Esophagus squamous epithelium (tissue), 5 donors: ENCODE measurements around the gene DGKB. TPM values are rescaled to one million over a fixed set of nuclear protein-coding genes. Genes with fewer than 3 reads are reported as not detected.

Source experiments
- DNase-seq: peaks from one replicate; lab custom pipeline; 2025; lab: John Stamatoyannopoulos, UW
- H3K27ac ChIP-seq, 4 donors: fragments of 200-600 bp; sonication (generic); one replicate each; pipeline ENCODE4 v1.5.1; 2016 to 2019; ENCODE audit warnings: mild to moderate bottlenecking in 1 of 4
- H3K27me3 ChIP-seq, 4 donors: fragments of 200-600 bp; sonication (generic); 1 replicate in 3 of 4; 2 replicates in 1 of 4; pipeline versions ENCODE4 v1.5.1 to v1.6.0; 2017 to 2021; ENCODE audit warnings: antibody characterized with exemption in 1 of 4
- H3K36me3 ChIP-seq, 3 donors: fragments of 200-600 bp; sonication (generic); one replicate each; pipeline ENCODE4 v1.5.1; 2016 to 2019
- H3K4me1 ChIP-seq, 3 donors: fragments of 200-600 bp; sonication (generic); one replicate each; pipeline ENCODE4 v1.5.1; 2017 to 2019
- H3K4me3 ChIP-seq, 4 donors: fragments of 200-600 bp; sonication (generic); 1 replicate in 3 of 4; 2 replicates in 1 of 4; pipeline ENCODE4 v1.5.1; 2016 to 2019; ENCODE audit warnings: mild to moderate bottlenecking in 2 of 4, moderate library complexity in 1 of 4
- H3K9me3 ChIP-seq, 3 donors: fragments of 200-600 bp; sonication (generic); one replicate each; pipeline ENCODE4 v1.5.1; 2016 to 2019
- POLR2A ChIP-seq, 4 donors: fragments of 450-650 bp; IDR thresholded peaks; one replicate each; pipeline ENCODE4 v1.6.1; 2017; ENCODE audit warnings: antibody characterized with exemption in 4 of 4, mild to moderate bottlenecking in 4 of 4, moderate library complexity in 3 of 4
- WGBS, 2 donors: methylation state at CpG; one replicate each; pipeline ENCODE4 v1.1.5; 2018; 5-methylcytosine and 5-hydroxymethylcytosine counted together
- intact Hi-C: fragments of 100-400 bp; cut with DNase I; formaldehyde crosslinking; loops from one replicate; pipeline ENCODE4 v1.15.0; 2022
- total RNA-seq, 4 donors: library from RNA; depleted of rRNA; stranded (reverse); fragments of >200 nt; gene quantifications; one replicate each; pipeline ENCODE4 v1.1.0, GENCODE V29; 2016
- TF ChIP-seq, protein P1 (sequence below), 6 experiments: fragments of 450-650 bp in 4 of 6; fragments of 200-600 bp in 2 of 6; sonication (generic) in 2 of 6; IDR thresholded peaks; one replicate each; pipeline ENCODE4 v1.5.1; 2016 to 2019; ENCODE audit warnings: antibody characterized with exemption in 6 of 6, mild to moderate bottlenecking in 4 of 6, moderate library complexity in 4 of 6
- donor health status: DM: yes; HTN: yes; CAD: no.

DGKB gene
- total RNA-seq, 4 donors from 2014 or later: 0.09 to 1.1 (median 0.23) TPM; not detected in 1

DNA sequence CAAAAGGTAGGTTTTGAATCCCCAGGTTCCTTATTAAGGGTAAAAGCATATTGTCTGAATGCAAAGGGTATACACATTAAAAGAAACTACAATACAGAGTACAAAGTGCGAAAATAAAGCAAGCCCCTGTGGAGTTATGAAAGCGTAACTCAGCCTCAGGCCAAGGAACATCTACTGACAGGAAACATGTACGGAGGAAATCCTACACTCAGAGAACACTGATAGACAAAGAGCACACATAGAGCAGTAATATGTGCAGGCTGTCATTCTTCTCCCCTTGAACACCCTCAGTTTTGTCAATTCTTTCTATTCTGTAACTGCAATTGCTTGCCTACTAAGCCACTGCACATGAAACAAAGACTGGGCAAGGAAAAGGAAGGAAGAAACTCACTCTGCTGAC, 150.2 kb downstream of the DGKB start:
- no peak for TF ChIP-seq POLR2A (IDR thresholded peaks at IDR 0.05)
- TF ChIP-seq, protein P1, sequence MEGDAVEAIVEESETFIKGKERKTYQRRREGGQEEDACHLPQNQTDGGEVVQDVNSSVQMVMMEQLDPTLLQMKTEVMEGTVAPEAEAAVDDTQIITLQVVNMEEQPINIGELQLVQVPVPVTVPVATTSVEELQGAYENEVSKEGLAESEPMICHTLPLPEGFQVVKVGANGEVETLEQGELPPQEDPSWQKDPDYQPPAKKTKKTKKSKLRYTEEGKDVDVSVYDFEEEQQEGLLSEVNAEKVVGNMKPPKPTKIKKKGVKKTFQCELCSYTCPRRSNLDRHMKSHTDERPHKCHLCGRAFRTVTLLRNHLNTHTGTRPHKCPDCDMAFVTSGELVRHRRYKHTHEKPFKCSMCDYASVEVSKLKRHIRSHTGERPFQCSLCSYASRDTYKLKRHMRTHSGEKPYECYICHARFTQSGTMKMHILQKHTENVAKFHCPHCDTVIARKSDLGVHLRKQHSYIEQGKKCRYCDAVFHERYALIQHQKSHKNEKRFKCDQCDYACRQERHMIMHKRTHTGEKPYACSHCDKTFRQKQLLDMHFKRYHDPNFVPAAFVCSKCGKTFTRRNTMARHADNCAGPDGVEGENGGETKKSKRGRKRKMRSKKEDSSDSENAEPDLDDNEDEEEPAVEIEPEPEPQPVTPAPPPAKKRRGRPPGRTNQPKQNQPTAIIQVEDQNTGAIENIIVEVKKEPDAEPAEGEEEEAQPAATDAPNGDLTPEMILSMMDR (IDR thresholded peaks at IDR 0.05): no peak
- Histone ChIP-seq H3K27me3 (no peaks in the 10 kb centered on the region), H3K4me1 (no peaks in the 10 kb centered on the region), H3K36me3 (no peaks in the 10 kb centered on the region), H3K27ac (no peak overlapping the region), H3K4me3 (no peak overlapping the region), H3K9me3 (no peaks in the 10 kb centered on the region)
- intact Hi-C loops: no loop called here
- 54 to 80% methylated on average over 3 of the region's 3 CpGs for WGBS, 2 donors
- no peak for DNase-seq

DNA sequence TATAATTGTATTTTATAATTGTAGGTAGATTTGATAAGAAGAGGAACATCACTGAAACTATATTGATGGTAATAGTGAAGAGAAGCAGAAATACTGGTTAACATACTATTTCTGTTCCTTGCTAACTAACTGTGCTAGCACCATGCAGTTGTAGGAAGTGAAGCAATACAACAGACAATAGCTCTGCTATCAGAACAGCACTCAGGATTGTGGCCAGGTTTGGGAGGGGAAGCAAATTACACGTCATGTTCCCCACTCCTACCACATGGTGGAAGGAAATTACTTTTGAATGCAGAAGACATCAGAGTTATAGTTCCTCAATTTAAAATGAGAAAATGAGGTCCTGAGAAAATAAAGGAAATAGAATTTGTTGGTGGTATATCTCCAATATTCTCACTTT, 151.1 kb downstream of the DGKB start:
- H3K4me3 ChIP-seq: no peak overlapping the region
- H3K27ac ChIP-seq: no peak overlapping the region
- intact Hi-C loops: no loop called here
- no peaks in the 10 kb centered on the region for H3K9me3 ChIP-seq
- no peak for DNase-seq
- no peaks in the 10 kb centered on the region for H3K36me3 ChIP-seq
- TF ChIP-seq, protein P1 (IDR thresholded peaks at IDR 0.05): no peak
- TF ChIP-seq POLR2A (IDR thresholded peaks at IDR 0.05): no peak
- no peaks in the 10 kb centered on the region for H3K4me1 ChIP-seq
- no peaks in the 10 kb centered on the region for H3K27me3 ChIP-seq
- WGBS, 2 donors: 35 to 63% methylated on average over 1 of the region's 1 CpG

DNA sequence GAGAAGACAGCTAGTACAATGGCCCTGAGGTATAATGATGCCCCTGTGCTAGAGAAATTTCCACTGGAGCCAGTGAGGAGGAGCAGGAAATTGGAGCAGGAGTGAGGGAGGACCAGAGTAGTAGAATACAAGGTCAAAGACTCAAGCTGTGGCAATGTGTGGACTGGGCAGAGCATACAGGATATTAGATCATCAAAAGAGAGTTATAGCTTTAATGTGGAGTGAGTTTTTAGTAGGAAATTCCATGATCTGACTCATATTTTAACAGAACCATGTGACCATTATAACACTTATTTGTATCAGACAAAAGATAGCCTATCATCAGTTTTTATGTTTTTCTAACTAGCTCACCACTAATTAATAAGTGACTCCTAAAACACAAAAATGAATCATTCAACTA, 154.1 kb downstream of the DGKB start:
- DNase-seq: no peak
- H3K4me1 ChIP-seq: no peaks in the 10 kb centered on the region
- H3K27ac ChIP-seq: no peak overlapping the region
- peaks cover 0 to 5% (median 0%) of the 10 kb centered on the region in 3 donors for H3K9me3 ChIP-seq
- no peaks in the 10 kb centered on the region for H3K27me3 ChIP-seq
- no peak for TF ChIP-seq POLR2A (IDR thresholded peaks at IDR 0.05)
- TF ChIP-seq, protein P1 (IDR thresholded peaks at IDR 0.05): no peak
- H3K36me3 ChIP-seq: no peaks in the 10 kb centered on the region
- no peak overlapping the region for H3K4me3 ChIP-seq
- intact Hi-C loops: no loop called here

DNA sequence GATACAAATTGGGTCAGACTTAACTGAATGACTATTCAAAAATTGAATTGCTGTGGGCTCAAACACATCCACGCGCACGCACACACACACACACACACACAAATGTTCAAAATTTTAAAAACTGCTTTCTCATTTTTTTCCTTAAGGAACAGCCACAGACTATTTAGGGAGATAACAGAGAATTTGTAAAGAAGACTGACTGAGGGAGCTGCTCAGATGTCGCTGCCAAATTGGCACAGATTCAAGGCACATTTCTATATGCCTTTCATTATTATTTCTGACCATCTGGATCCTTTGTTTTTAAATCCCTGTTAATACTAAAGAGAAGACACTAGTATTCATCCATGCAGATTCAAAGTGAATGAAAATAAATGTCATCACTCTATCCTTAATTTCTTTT, 154.8 kb downstream of the DGKB start:
- H3K27me3 ChIP-seq: no peaks in the 10 kb centered on the region
- TF ChIP-seq, protein P1 (IDR thresholded peaks at IDR 0.05): no peak
- TF ChIP-seq POLR2A (IDR thresholded peaks at IDR 0.05): no peak
- peaks cover 0 to 5% (median 0%) of the 10 kb centered on the region in 3 donors for H3K9me3 ChIP-seq
- H3K36me3 ChIP-seq: no peaks in the 10 kb centered on the region
- no peak for DNase-seq
- intact Hi-C loops: no loop called here
- no peak overlapping the region for H3K4me3 ChIP-seq
- WGBS, 2 donors: 54 to 63% methylated on average over 4 of the region's 4 CpGs
- H3K4me1 ChIP-seq: no peaks in the 10 kb centered on the region
- H3K27ac ChIP-seq: no peak overlapping the region

DNA sequence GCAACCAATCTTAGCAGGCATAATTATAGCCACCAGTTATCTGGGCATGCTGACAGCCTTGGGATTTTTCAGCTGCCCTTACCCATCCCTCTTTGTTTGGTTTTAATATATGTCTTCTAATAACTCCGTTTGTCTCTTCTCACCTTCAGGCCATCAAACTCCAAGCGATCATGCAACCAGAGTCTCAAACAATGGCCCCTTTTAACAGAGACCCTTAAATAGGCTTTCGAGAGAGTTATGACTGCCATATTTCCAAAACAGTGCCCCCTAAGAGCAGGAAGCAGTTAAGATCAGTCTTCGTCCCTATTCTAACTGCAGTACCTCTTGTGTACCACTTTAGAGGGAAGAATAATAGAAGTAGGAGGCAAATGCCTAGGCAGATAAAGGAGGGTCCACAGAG, 157.5 kb downstream of the DGKB start:
- TF ChIP-seq POLR2A (IDR thresholded peaks at IDR 0.05): no peak
- TF ChIP-seq, protein P1 (IDR thresholded peaks at IDR 0.05): no peak
- WGBS, 2 donors: 63 to 72% methylated on average over 4 of the region's 4 CpGs
- Histone ChIP-seq H3K27me3 (no peaks in the 10 kb centered on the region), H3K36me3 (no peaks in the 10 kb centered on the region), H3K27ac (no peak overlapping the region), H3K9me3 (peaks cover 0 to 11% (median 0%) of the 10 kb centered on the region in 3 donors), H3K4me3 (no peak overlapping the region), H3K4me1 (no peaks in the 10 kb centered on the region)
- intact Hi-C loops: no loop called here
- DNase-seq: no peak
